MCF 10A (cell line): ENCODE results near the gene LGR4. TPM values are rescaled to one million over a fixed set of nuclear protein-coding genes. Genes with fewer than 3 reads are reported as not detected.
A peak's percentile ranks its signal among the peaks of the same experiment; 100 is the strongest.

Source experiments
- BruUV-seq: library from RNA; stranded (reverse); fragments of 400-500 nt; replicated peaks from 2 replicates; lab custom pipeline; 2021; lab: Mats Ljungman, UMichigan
- CTCF ChIA-PET: fragments of 300-600 bp; sonication (Branson Sonifier 250); formaldehyde crosslinking; extraction: SDS; loops from one replicate; lab custom pipeline; 2021; ENCODE audit warnings: antibody characterized with exemption, inconsistent platforms; lab: Yijun Ruan, JAX
- POLR2A ChIA-PET: fragments of 300-600, 350-650 bp; sonication (Branson Sonifier 250); formaldehyde crosslinking; extraction: SDS; loops from one replicate; lab custom pipeline; 2020; ENCODE audit warnings: antibody characterized with exemption, inconsistent platforms; lab: Yijun Ruan, JAX
- DNase-seq: peaks from one replicate; pipeline ENCODE4 v3.0.0-alpha.2; 2018; ENCODE audit not compliant: unreplicated experiment
- H3K27ac Mint-ChIP-seq: one replicate; pipeline ENCODE4 v1.8.0; 2022; ENCODE audit warnings: mild to moderate bottlenecking, low read depth, mixed read lengths; ENCODE audit not compliant: unreplicated experiment
- H3K27me3 Mint-ChIP-seq: one replicate; pipeline ENCODE4 v1.8.0; 2022; ENCODE audit warnings: mixed read lengths; ENCODE audit not compliant: insufficient read depth, unreplicated experiment
- H3K36me3 Mint-ChIP-seq: one replicate; pipeline ENCODE4 v1.8.0; 2022; ENCODE audit warnings: mild to moderate bottlenecking, moderate library complexity, mixed read lengths; ENCODE audit not compliant: insufficient read depth, unreplicated experiment
- H3K4me1 Mint-ChIP-seq: one replicate; pipeline ENCODE4 v1.8.0; 2022; ENCODE audit warnings: mixed read lengths; ENCODE audit not compliant: insufficient read depth, unreplicated experiment
- H3K4me3 Mint-ChIP-seq: one replicate; pipeline ENCODE4 v1.8.0; 2022; ENCODE audit warnings: mild to moderate bottlenecking, moderate library complexity, mixed read lengths; ENCODE audit not compliant: unreplicated experiment
- H3K9me3 Mint-ChIP-seq: one replicate; pipeline ENCODE4 v1.8.0; 2022; ENCODE audit warnings: mixed read lengths; ENCODE audit not compliant: unreplicated experiment
- intact Hi-C: fragments of 100-400 bp; cut with micrococcal nuclease; formaldehyde crosslinking; loops from 2 replicates; pipeline ENCODE4 v1.14.1; 2022
- total RNA-seq: library from RNA; stranded (reverse); gene quantifications from 2 replicates; pipeline ENCODE4 v1.2.3, GENCODE V29; 2022
- TF ChIP-seq, protein P1 (sequence below): fragments of 200-600 bp; IDR thresholded peaks from one replicate; pipeline ENCODE4 v1.8.0; 2022; ENCODE audit warnings: antibody characterized with exemption, mild to moderate bottlenecking; ENCODE audit not compliant: unreplicated experiment

Gene LGR4
- total RNA-seq, 1 experiment from 2014 or later, result 14.2 TPM

DNA sequence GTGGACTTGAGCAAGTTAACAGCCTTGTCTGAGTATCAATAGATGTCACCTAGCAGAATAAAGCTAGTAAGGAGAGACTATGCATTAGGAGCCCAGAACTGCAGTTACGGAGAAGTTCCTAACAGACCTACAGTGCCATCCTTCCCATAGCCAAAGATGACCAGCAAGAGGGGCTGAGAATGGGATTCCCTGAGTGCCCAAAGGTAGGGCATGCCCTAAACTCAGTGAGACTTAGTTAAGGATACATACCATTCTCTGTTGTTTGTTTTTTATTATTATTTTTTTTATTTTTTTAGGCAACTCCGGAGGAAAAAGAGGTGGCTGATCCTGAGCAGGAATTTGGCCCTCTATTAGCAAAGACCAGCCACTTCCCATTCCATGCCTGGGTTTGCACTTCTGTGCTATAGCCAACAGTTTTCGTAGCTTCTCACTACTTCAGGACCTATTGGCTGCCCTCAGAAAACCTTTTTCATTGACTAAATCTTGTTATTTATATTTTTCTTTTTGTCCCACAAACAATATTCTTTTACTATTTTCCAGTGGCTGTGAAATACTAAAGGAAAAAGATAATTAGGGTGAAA lies 76.2 kb downstream of the LGR4 start:
- Mint-ChIP-seq H3K4me3 (no peak overlapping the region), H3K27me3 (no peaks in the 10 kb centered on the region), H3K4me1 (peaks cover 34% of the 10 kb centered on the region), H3K36me3 (peaks cover 6% of the 10 kb centered on the region), H3K9me3 (no peaks in the 10 kb centered on the region), H3K27ac (no peak overlapping the region)
- TF ChIP-seq, protein P1, sequence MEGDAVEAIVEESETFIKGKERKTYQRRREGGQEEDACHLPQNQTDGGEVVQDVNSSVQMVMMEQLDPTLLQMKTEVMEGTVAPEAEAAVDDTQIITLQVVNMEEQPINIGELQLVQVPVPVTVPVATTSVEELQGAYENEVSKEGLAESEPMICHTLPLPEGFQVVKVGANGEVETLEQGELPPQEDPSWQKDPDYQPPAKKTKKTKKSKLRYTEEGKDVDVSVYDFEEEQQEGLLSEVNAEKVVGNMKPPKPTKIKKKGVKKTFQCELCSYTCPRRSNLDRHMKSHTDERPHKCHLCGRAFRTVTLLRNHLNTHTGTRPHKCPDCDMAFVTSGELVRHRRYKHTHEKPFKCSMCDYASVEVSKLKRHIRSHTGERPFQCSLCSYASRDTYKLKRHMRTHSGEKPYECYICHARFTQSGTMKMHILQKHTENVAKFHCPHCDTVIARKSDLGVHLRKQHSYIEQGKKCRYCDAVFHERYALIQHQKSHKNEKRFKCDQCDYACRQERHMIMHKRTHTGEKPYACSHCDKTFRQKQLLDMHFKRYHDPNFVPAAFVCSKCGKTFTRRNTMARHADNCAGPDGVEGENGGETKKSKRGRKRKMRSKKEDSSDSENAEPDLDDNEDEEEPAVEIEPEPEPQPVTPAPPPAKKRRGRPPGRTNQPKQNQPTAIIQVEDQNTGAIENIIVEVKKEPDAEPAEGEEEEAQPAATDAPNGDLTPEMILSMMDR, result no peak
- no TSS peak for BruUV-seq
- POLR2A ChIA-PET, result interaction anchor here (0.7 to 1.9 kb wide), 7 partner anchors 10 to 90 kb away, joined by 3 to 15 read pairs (median 4); no protein-coding TSS in a partner anchor
- intact Hi-C loops, result no loop called here
- CTCF ChIA-PET, result interaction anchor here (0.6 to 1.1 kb wide), 5 partner anchors 9 to 99 kb away, joined by 3 to 5 read pairs (median 3); no protein-coding TSS in a partner anchor
- no peak for DNase-seq

DNA sequence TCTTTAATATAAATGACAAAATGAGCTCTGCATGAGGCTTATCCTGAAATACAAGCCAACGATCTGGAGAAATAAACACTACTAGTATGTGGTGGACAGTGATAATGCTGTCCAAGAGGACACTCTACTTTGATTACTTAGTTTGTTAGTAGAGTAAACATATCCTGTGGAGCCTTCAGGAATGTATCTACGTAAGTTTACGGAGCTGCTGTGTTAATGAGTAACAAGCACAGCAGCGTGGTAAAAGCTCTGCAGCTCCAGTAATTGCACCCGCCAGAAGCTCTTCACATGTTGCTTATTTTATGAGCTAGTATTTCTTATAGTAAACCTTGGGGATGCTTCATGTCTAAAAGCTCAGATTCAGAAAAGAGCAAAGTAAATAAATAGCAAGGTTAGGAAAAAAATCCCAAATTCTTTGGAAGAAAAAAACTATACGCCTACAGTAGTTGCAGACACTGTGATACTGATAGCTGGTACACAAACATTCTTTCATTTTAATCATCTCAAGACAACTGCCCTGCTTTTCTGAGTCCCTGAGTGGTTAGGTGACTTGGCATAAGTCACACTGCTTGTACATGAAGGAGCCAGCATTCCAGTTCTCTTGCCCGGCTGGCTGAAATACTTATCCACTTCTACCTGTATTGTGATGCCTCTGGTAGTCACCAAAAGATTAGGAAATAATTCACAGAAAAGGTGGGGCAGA lies 76.9 kb downstream of the LGR4 start:
- no peak overlapping the region for H3K4me3 Mint-ChIP-seq
- CTCF ChIA-PET, result interaction anchor here (0.6 to 1.1 kb wide), 6 partner anchors 10 to 1632 kb away, joined by 3 to 5 read pairs (median 4); no protein-coding TSS in a partner anchor
- peak; percentile 23 for DNase-seq
- H3K36me3 Mint-ChIP-seq, result peaks cover 6% of the 10 kb centered on the region
- H3K9me3 Mint-ChIP-seq, result no peaks in the 10 kb centered on the region
- BruUV-seq, result no TSS peak
- POLR2A ChIA-PET, result interaction anchor here (0.6 to 1.9 kb wide), 12 partner anchors 9 to 114 kb away, joined by 3 to 15 read pairs (median 4); partner anchors contain the start of gene LGR4
- TF ChIP-seq, protein P1, result no peak
- H3K27me3 Mint-ChIP-seq, result no peaks in the 10 kb centered on the region
- peaks cover 31% of the 10 kb centered on the region for H3K4me1 Mint-ChIP-seq
- intact Hi-C loops, result no loop called here
- H3K27ac Mint-ChIP-seq, result peak overlapping the region; percentile 40

DNA sequence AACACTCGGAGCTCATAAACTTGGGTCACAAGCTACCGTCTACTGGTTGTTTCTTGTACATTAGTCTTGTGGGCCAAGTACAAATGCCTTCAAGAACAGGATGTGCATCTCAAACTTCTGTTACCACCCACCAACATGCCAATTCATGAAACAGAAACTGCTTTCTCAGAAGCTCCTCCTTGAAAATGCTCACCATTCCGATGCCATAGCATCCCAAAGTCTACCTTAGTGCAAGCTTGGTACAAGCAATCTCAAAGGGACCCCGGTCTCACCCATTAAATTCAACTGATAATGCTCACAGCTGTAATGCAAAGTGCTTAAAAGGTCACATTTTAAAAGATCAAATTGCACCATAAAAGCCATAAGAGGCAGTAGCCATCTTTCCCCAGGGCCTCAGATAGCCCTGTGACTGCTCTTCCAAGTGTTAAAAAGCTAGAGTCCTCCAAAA lies 77.8 kb downstream of the LGR4 start:
- peaks cover 6% of the 10 kb centered on the region for H3K36me3 Mint-ChIP-seq
- no peak for DNase-seq
- peaks cover 31% of the 10 kb centered on the region for H3K4me1 Mint-ChIP-seq
- POLR2A ChIA-PET, result interaction anchor here (0.6 to 1.9 kb wide), 10 partner anchors 10 to 115 kb away, joined by 3 to 15 read pairs (median 5); partner anchors contain the start of gene LGR4
- H3K9me3 Mint-ChIP-seq, result no peaks in the 10 kb centered on the region
- CTCF ChIA-PET, result interaction anchor here (1.4 kb wide), 1 partner anchor 93 kb away, joined by 5 read pairs; no protein-coding TSS in a partner anchor
- peak overlapping the region; percentile 40 for H3K27ac Mint-ChIP-seq
- BruUV-seq, result no TSS peak
- TF ChIP-seq, protein P1, result no peak
- no peak overlapping the region for H3K4me3 Mint-ChIP-seq
- intact Hi-C loops, result no loop called here
- H3K27me3 Mint-ChIP-seq, result no peaks in the 10 kb centered on the region
